ENCODE measurements around the gene TTLL3.
"Not testable (repeated sequence)": the region's sequence is repeated elsewhere in the genome, so short reads cannot be mapped to it uniquely, and the experiment has no call there.

The TTLL3 gene

GRCh38 chr3:9872067-9872466 lies 62.0 kb downstream of the TTLL3 start:
- WGBS, 2 experiments (ENCODE audit: insufficient coverage in 2 of 2), result 89 to 95% methylated on average over 3 to 4 of the region's 5 CpGs
- not testable (repeated sequence) for H3K4me3 ChIP-seq (ENCODE audit: extremely low read depth, insufficient read depth, low read length, poor library complexity, severe bottlenecking); H3K4me1 ChIP-seq (ENCODE audit: control insufficient read depth, insufficient read depth, low read length, poor library complexity, severe bottlenecking)

GRCh38 chr3:9875448-9875847 lies 65.4 kb downstream of the TTLL3 start:
- peaks cover 3% of the 10 kb centered on the region for H3K4me1 ChIP-seq (ENCODE audit: control insufficient read depth, insufficient read depth, low read length, poor library complexity, severe bottlenecking)
- no peaks in the 10 kb centered on the region for H3K36me3 ChIP-seq (ENCODE audit: control insufficient read depth, insufficient read depth, low read length)
- H3K27ac ChIP-seq (ENCODE audit: low read depth, low read length, severe bottlenecking), result no peak overlapping the region
- no peak overlapping the region for H3K4me3 ChIP-seq (ENCODE audit: extremely low read depth, insufficient read depth, low read length, poor library complexity, severe bottlenecking)
- H3K9me3 ChIP-seq (ENCODE audit: control insufficient read depth, low read length), result no peaks in the 10 kb centered on the region

More at GRCh38 chr3:9872067-9872466, 62.0 kb downstream of the TTLL3 start:
- not testable (repeated sequence) for H3K27ac ChIP-seq (ENCODE audit: low read depth, low read length, severe bottlenecking); H3K9me3 ChIP-seq (ENCODE audit: control insufficient read depth, low read length); H3K36me3 ChIP-seq (ENCODE audit: control insufficient read depth, insufficient read depth, low read length)

GRCh38 chr3:9876255-9876654 lies 66.2 kb downstream of the TTLL3 start:
- not testable (repeated sequence) for H3K4me3 ChIP-seq (ENCODE audit: extremely low read depth, insufficient read depth, low read length, poor library complexity, severe bottlenecking); H3K4me1 ChIP-seq (ENCODE audit: control insufficient read depth, insufficient read depth, low read length, poor library complexity, severe bottlenecking); H3K27ac ChIP-seq (ENCODE audit: low read depth, low read length, severe bottlenecking); H3K36me3 ChIP-seq (ENCODE audit: control insufficient read depth, insufficient read depth, low read length); H3K9me3 ChIP-seq (ENCODE audit: control insufficient read depth, low read length)
- 89 to 100% methylated on average over 1 to 3 of the region's 4 CpGs for WGBS, 2 experiments (ENCODE audit: insufficient coverage in 2 of 2)

GRCh38 chr3:9876991-9877390 lies 66.9 kb downstream of the TTLL3 start:
- Histone ChIP-seq H3K27ac (ENCODE audit: low read depth, low read length, severe bottlenecking) (no peak overlapping the region), H3K4me1 (ENCODE audit: control insufficient read depth, insufficient read depth, low read length, poor library complexity, severe bottlenecking) (no peaks in the 10 kb centered on the region), H3K36me3 (ENCODE audit: control insufficient read depth, insufficient read depth, low read length) (no peaks in the 10 kb centered on the region), H3K4me3 (ENCODE audit: extremely low read depth, insufficient read depth, low read length, poor library complexity, severe bottlenecking) (no peak overlapping the region), H3K9me3 (ENCODE audit: control insufficient read depth, low read length) (no peaks in the 10 kb centered on the region)
- 85 to 88% methylated on average over 12 of the region's 12 CpGs for whole genome bisulfite sequencing, 2 experiments (ENCODE audit: insufficient coverage in 2 of 2)

- Histone ChIP-seq H3K4me3 (ENCODE audit: extremely low read depth, insufficient read depth, low read length, poor library complexity, severe bottlenecking) (no peak overlapping the region), H3K9me3 (ENCODE audit: control insufficient read depth, low read length) (no peaks in the 10 kb centered on the region), H3K4me1 (ENCODE audit: control insufficient read depth, insufficient read depth, low read length, poor library complexity, severe bottlenecking) (peaks cover 2% of the 10 kb centered on the region), H3K27ac (ENCODE audit: low read depth, low read length, severe bottlenecking) (no peak overlapping the region), H3K36me3 (ENCODE audit: control insufficient read depth, insufficient read depth, low read length) (no peaks in the 10 kb centered on the region)
- WGBS, 2 experiments (ENCODE audit: insufficient coverage in 2 of 2), result 77 to 86% methylated on average over 3 to 4 of the region's 5 CpGs
These were observed 68.6 kb downstream of the TTLL3 start for GRCh38 chr3:9878700-9879099.

- H3K27ac ChIP-seq (ENCODE audit: low read depth, low read length, severe bottlenecking), result no peak within 1 kb of the TSS
- WGBS, 2 experiments (ENCODE audit: insufficient coverage in 2 of 2), result 89 to 97% methylated on average over 5 to 6 of the region's 7 CpGs
- H3K36me3 ChIP-seq (ENCODE audit: control insufficient read depth, insufficient read depth, low read length), result no peaks in the 10 kb centered on the region
- H3K9me3 ChIP-seq (ENCODE audit: control insufficient read depth, low read length), result no peaks in the 10 kb centered on the region
- no peak within 1 kb of the TSS for H3K4me3 ChIP-seq (ENCODE audit: extremely low read depth, insufficient read depth, low read length, poor library complexity, severe bottlenecking)
- peaks cover 2% of the 10 kb centered on the region for H3K4me1 ChIP-seq (ENCODE audit: control insufficient read depth, insufficient read depth, low read length, poor library complexity, severe bottlenecking)
These were observed 69.9 kb downstream of the TTLL3 start, which contains the start of gene CIDEC for GRCh38 chr3:9879830-9880549. TSS of gene CIDEC (minus strand) at chr3:9880253. CDS start at chr3:9878486, 1,767 bp downstream.

GRCh38 chr3:9881441-9881840 lies 71.4 kb downstream of the TTLL3 start:
- H3K4me1 ChIP-seq (ENCODE audit: control insufficient read depth, insufficient read depth, low read length, poor library complexity, severe bottlenecking), result peaks cover 2% of the 10 kb centered on the region
- H3K4me3 ChIP-seq (ENCODE audit: extremely low read depth, insufficient read depth, low read length, poor library complexity, severe bottlenecking), result no peak overlapping the region
- H3K9me3 ChIP-seq (ENCODE audit: control insufficient read depth, low read length), result no peaks in the 10 kb centered on the region
- WGBS, 2 experiments (ENCODE audit: insufficient coverage in 2 of 2), result 60 to 100% methylated on average over 1 of the region's 1 CpG
- H3K36me3 ChIP-seq (ENCODE audit: control insufficient read depth, insufficient read depth, low read length), result no peaks in the 10 kb centered on the region
- H3K27ac ChIP-seq (ENCODE audit: low read depth, low read length, severe bottlenecking), result no peak overlapping the region

GRCh38 chr3:9883706-9884554 lies 73.9 kb downstream of the TTLL3 start:
- Histone ChIP-seq H3K4me1 (ENCODE audit: control insufficient read depth, insufficient read depth, low read length, poor library complexity, severe bottlenecking) (peaks cover 2% of the 10 kb centered on the region), H3K27ac (ENCODE audit: low read depth, low read length, severe bottlenecking) (peak overlapping the region; percentile 98), H3K9me3 (ENCODE audit: control insufficient read depth, low read length) (no peaks in the 10 kb centered on the region), H3K36me3 (ENCODE audit: control insufficient read depth, insufficient read depth, low read length) (no peaks in the 10 kb centered on the region), H3K4me3 (ENCODE audit: extremely low read depth, insufficient read depth, low read length, poor library complexity, severe bottlenecking) (no peak overlapping the region)
- WGBS, 2 experiments (ENCODE audit: insufficient coverage in 2 of 2), result 87% methylated on average over 5 to 6 of the region's 7 CpGs

GRCh38 chr3:9884555-9885165 lies 74.6 kb downstream of the TTLL3 start:
- Histone ChIP-seq H3K27ac (ENCODE audit: low read depth, low read length, severe bottlenecking) (peak overlapping the region; percentile 98), H3K4me1 (ENCODE audit: control insufficient read depth, insufficient read depth, low read length, poor library complexity, severe bottlenecking) (peaks cover 2% of the 10 kb centered on the region), H3K4me3 (ENCODE audit: extremely low read depth, insufficient read depth, low read length, poor library complexity, severe bottlenecking) (no peak overlapping the region), H3K9me3 (ENCODE audit: control insufficient read depth, low read length) (no peaks in the 10 kb centered on the region), H3K36me3 (ENCODE audit: control insufficient read depth, insufficient read depth, low read length) (no peaks in the 10 kb centered on the region)
- 43 to 55% methylated on average over 3 to 4 of the region's 11 CpGs for WGBS, 2 experiments (ENCODE audit: insufficient coverage in 2 of 2)

Measured in mesodermal cell (in vitro differentiated cells).